Neural crest cell (in vitro differentiated cells): Measurements from ENCODE around the gene PPL. TPM values are rescaled to one million over a fixed set of nuclear protein-coding genes. Genes with fewer than 3 reads are reported as not detected.

Experiments
- DNase-seq: peaks from one replicate; pipeline ENCODE4 v3.0.0; 2021; ENCODE audit warnings: low read depth, mixed read lengths, low spot score
- H3K27ac Mint-ChIP-seq: one replicate; pipeline ENCODE4 v1.8.0; 2021; ENCODE audit warnings: mild to moderate bottlenecking, mixed read lengths; ENCODE audit not compliant: unreplicated experiment
- H3K27me3 Mint-ChIP-seq: 2 replicates; pipeline ENCODE4 v1.8.0; 2021; ENCODE audit warnings: low read depth, mild to moderate bottlenecking, mixed read lengths
- H3K36me3 Mint-ChIP-seq: 2 replicates; pipeline ENCODE4 v1.8.0; 2021; ENCODE audit warnings: low read depth, mild to moderate bottlenecking, mixed read lengths
- H3K4me1 Mint-ChIP-seq: 2 replicates; pipeline ENCODE4 v1.8.0; 2021; ENCODE audit warnings: mixed read lengths
- H3K4me3 Mint-ChIP-seq: one replicate; pipeline ENCODE4 v1.8.0; 2021; ENCODE audit warnings: mild to moderate bottlenecking, mixed read lengths
- H3K9me3 Mint-ChIP-seq: 2 replicates; pipeline ENCODE4 v1.8.0; 2021; ENCODE audit warnings: mixed read lengths
- CTCF ChIP-seq: fragments of 200-600 bp; sonication (generic); conservative IDR thresholded peaks from 2 replicates; pipeline ENCODE4 v1.5.0; 2021; ENCODE audit warnings: antibody characterized with exemption, mild to moderate bottlenecking
- total RNA-seq: library from RNA; stranded (reverse); gene quantifications from 2 replicates; pipeline ENCODE4 v1.2.1, GENCODE V29; 2021

PPL gene
- total RNA-seq, 1 donor from 2014 or later, result 0.26 TPM

DNA sequence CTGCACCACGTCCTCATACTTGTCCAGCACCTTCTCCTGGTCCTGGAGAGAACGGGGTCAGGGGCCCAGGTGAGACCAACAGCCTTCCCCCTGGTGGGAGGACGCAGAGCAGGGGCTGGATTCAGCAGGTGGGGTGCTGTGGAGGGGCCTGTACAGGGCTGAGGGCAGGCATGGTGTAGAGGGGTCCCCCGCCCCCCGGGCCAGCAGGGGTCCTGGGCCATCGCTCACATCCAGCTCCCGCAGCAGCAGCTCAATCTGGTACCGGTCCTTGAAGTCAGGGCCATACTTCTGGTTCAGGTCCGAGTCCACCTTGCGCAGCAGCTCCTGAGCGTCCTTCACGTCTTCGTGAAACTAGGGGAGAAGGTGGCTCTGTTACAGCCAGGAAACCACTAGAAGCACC lies 41.6 kb downstream of the PPL start:
- DNase-seq, result no peak
- no peak overlapping the region for H3K4me3 Mint-ChIP-seq
- H3K4me1 Mint-ChIP-seq, result no peaks in the 10 kb centered on the region
- TF ChIP-seq CTCF, result no peak
- no peaks in the 10 kb centered on the region for H3K36me3 Mint-ChIP-seq
- no peak overlapping the region for H3K27ac Mint-ChIP-seq
- H3K27me3 Mint-ChIP-seq, result no peaks in the 10 kb centered on the region
- H3K9me3 Mint-ChIP-seq, result no peaks in the 10 kb centered on the region

GRCh38 chr16:4894276-4895150 lies 42.4 kb downstream of the PPL start:
- DNase-seq, result no peak
- Mint-ChIP-seq H3K36me3 (no peaks in the 10 kb centered on the region), H3K9me3 (no peaks in the 10 kb centered on the region)

DNA sequence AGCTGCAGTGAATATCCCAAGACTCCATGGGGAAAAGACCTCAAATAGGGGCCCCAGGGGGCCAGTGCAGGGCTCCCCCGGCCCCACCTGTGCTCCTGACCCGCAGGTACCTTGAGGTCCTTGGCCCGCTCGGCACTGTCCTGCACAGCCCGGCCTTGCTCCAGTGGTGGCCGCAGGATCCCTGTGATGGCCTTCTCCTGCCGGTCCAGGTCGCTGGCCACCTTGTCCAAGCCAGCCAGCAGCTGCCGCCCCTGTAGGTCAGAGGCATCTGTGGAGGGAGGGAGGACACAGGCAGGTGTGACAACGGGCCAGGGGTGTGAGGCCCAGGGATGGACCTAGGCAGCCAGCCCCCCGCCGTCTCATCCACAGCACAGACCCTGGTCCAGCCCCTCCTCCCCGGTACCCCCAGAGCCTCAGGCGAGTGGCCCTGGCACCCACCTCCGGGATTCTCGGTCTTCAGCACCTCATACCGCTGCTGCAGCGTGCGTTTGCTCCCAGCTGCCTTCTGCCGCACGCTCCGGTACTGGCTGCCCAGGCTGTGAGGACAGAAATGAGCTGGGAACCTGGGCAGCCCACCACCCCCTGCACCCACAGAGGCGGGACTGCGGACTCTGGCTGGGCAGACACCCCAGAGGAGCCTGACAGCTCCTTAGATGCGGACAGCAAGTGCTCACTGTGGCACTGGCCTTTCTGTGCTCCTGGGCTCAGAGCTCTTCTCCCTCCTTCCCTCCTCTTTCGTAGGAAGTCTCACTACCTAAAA lies 43.7 kb downstream of the PPL start:
- H3K27ac Mint-ChIP-seq, result no peak overlapping the region
- no peak for DNase-seq

More at GRCh38 chr16:4894276-4895150, 42.4 kb downstream of the PPL start:
- no peak for TF ChIP-seq CTCF
- Mint-ChIP-seq H3K27ac (no peak overlapping the region), H3K4me1 (no peaks in the 10 kb centered on the region), H3K27me3 (no peaks in the 10 kb centered on the region), H3K4me3 (no peak overlapping the region)

GRCh38 chr16:4892361-4893102 lies 44.4 kb downstream of the PPL start:
- TF ChIP-seq CTCF, result no peak
- Mint-ChIP-seq H3K27me3 (no peaks in the 10 kb centered on the region), H3K36me3 (no peaks in the 10 kb centered on the region), H3K4me3 (no peak overlapping the region), H3K27ac (peak overlapping the region; percentile 19), H3K9me3 (no peaks in the 10 kb centered on the region), H3K4me1 (no peaks in the 10 kb centered on the region)
- no peak for DNase-seq

More for the DNA sequence above, 43.7 kb downstream of the PPL start:
- no peak for TF ChIP-seq CTCF
- Mint-ChIP-seq H3K36me3 (no peaks in the 10 kb centered on the region), H3K4me3 (peak overlapping the region; percentile 54), H3K27me3 (no peaks in the 10 kb centered on the region), H3K4me1 (no peaks in the 10 kb centered on the region), H3K9me3 (no peaks in the 10 kb centered on the region)

GRCh38 chr16:4891886-4892216 lies 45.1 kb downstream of the PPL start:
- no peaks in the 10 kb centered on the region for H3K36me3 Mint-ChIP-seq
- H3K27ac Mint-ChIP-seq, result no peak overlapping the region
- H3K4me3 Mint-ChIP-seq, result no peak overlapping the region
- no peak for TF ChIP-seq CTCF
- no peaks in the 10 kb centered on the region for H3K9me3 Mint-ChIP-seq
- DNase-seq, result no peak
- no peaks in the 10 kb centered on the region for H3K4me1 Mint-ChIP-seq
- H3K27me3 Mint-ChIP-seq, result no peaks in the 10 kb centered on the region
